HG03196 (cell line): ENCODE data around the gene KHNYN.
"Not testable (repeated sequence)": the region's sequence is repeated elsewhere in the genome, so short reads cannot be mapped to it uniquely, and the experiment has no call there.

Experiments
- ATAC-seq: cut with Tn5 transposase; IDR thresholded peaks from one replicate; pipeline ENCODE4 v1.9.1; 2021; ENCODE audit not compliant: unreplicated experiment

Gene KHNYN

DNA sequence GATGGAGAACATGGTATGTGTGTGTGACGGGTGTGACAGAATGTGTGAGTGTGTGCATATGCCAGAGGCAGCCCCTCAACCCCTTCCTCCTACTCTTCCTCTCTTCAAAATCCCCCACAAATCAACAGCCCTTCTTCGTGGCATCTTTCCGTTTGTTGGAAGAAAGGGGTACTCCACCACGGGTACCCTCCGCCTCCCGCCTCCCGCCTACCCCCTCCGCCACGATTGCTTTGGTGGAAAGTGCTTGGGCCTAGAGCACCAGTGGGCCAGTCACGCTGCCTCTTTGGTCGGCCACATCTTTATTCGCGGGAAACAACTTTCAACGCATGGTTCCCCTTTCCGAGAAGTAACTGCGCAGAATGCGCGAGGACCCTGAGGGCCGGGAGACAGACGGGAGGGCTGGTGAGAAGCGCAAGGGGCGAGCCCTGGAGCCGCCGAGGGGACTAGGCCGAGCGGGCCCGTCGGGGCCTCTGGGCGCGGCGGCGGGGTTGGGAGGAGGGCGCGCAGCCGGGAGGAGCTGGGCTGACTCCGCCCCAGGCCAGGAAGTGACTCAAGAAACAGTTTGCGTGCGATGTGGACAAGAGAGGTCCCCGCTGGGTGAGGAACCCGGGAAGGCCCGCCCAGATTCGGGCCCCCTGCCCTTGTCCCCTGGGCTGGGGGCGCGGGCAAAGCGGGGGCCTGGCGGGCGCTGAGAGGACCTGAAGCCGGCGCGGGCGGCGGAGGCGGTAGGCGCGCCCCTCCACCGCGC is at the start of gene KHNYN, which contains the start of gene CBLN3:
KHNYN (plus strand) TSS at position 560 of the 748 bp plus-strand sequence. CDS start 777 bp downstream, outside the sequence.
CBLN3 (minus strand) TSS at position 274 of the 748 bp plus-strand sequence. CDS start 614 bp downstream, outside the sequence.
- peak; percentile 82 for ATAC-seq

DNA sequence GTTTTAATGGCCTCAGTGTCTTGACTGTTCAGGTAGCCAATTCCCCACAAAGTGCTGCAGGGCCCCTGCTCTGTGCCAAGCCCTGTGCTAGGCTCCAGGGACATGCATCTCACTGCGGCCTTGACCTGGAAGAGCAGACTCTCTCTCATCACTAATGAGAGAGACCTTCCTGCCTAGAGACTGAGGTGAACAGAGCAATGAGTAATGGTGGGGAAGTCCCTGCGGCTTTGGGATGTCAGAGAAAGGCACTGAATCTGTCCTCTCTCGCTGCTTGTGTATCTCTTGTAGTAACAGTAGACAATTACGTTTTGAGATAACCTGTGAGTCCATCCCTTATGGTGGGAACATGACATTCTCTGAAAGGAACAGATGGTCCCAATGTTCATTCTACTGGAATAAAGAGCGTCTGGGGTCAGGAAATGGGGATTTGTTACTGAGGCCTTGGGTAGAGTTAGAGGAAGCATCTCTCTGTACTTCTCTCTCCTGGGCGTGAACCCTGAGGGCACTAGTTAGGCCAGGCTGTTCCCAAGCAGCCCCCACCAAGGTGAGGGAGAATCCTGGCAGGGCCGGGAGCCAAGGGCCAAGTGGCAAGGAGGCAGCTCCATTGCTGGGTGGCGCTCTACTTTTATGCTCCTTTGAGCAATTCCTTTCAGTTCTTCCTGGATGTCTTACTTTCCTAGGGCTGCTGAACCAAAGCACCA is 48.2 kb upstream of the KHNYN start:
- no peak for ATAC-seq

DNA sequence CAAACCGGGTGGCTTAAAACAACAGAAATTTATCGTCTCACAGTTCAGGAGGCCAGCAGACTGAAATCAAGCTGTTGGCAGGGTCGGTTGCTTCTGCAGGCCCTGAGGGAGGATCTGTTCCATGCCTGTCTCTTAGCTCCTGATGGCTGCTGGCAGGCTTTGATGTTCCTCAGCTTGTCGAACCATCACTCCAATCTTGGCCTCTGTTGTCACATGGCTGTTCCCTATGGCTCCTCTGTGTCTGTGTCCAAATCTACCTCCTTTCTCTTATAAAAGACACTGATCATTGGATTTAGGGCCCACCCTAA is 47.7 kb upstream of the KHNYN start:
- ATAC-seq: no peak

DNA sequence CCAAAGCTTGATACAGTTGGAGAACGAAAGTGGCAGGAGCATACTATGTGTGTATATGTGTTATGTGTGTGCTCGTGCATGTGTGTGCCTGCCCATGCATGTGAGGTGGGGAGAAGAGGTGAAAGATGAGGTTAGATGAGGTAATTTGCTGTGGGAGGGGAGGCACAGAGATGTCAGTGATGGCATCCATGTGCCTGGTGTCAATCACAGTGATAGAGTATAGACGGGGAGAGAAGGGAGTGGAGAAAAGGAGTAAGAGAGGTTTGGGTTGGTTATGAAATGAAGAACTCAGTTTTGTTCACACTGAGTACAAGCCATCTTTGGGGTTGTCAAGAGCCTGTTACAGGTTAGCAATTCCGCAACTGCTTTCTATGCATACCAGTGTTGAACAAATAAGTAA is 45.6 kb upstream of the KHNYN start:
- ATAC-seq: no peak

DNA sequence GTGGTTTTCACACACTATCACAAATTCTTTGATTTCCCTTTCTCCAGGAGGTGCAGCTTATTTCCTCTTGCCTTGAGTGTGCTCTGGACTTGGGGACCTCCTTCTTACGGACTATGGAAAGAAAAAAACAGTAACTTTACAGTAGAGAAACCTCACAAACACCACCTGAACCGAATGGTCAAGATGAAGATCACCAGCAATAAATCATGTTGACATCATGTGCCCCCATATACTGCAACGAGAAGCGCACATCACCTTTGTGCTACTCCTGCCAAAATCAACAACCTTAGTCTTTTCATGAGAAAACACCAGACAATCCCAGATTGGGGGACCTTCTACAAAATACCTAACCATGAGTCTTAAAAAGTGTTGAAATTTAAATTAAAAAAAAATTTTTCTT is 44.2 kb upstream of the KHNYN start:
- no peak for ATAC-seq

DNA sequence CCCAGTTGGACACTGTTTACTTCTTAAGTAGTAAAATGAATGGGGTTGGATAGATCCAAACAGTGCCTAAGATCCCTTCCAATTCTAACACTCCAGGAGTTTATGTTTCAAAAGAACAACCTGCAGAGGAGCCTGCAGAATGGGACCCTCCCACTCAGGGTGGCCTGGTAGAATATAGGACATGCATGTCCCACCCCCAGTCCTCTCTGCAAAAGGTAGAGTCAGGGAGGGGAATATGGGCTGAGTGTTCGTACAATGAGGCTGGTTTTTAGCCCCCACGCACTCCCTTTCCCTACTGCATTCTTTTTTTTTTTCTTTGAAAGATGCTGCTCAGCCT is 42.8 kb upstream of the KHNYN start:
- no peak for ATAC-seq

DNA sequence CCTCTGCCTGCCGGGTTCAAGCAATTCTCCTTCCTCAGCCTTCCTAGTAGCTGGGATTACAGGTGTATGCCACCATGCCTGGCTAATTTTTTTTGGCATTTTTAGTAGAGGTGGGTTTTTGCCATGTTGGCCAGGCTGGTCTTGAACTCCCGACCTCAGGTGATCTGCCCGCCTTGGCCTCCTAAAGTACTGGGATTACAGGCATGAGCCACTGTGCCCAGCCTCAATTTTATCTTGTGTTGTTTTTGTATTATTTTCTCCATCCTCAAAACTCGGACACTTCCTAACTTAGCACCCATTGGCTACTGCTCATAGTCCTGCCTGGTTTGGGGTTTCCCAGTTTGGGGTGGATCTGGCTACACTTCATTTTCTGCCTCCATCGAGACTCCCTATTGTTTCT is 42.2 kb upstream of the KHNYN start:
- not testable (repeated sequence) for ATAC-seq

DNA sequence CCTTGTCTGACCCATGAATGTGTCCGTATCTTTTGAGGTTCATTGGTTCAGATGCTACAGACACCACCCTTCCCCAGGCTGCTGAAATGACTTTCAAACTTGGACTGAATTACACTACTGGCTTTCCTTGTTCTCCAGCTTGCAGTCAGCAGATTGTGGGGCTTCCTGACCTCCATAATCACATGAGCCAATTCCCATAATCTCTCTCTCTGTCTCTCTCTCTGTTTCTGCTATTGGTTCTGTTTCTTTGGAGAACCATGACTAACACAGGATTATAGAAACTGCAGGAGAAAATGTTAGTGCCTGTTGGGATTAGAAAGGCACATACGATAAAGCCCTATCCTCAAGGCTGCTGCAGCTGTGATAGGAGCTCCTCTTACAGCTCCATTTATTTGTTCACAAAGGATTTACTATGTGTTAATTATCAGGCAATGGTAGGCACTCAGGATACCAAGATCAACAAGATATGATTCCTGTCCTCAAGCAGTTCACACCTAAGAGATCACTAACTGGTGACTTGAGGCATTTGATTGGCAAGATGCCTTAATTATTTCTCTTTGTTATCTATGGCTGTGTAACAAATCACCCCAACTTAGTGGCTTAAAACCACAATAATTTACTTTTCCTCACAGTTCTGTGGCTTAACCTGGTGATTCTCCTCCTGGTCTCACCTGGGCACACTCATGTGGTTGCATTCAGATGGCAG is 41.1 kb upstream of the KHNYN start:
- ATAC-seq: no peak

DNA sequence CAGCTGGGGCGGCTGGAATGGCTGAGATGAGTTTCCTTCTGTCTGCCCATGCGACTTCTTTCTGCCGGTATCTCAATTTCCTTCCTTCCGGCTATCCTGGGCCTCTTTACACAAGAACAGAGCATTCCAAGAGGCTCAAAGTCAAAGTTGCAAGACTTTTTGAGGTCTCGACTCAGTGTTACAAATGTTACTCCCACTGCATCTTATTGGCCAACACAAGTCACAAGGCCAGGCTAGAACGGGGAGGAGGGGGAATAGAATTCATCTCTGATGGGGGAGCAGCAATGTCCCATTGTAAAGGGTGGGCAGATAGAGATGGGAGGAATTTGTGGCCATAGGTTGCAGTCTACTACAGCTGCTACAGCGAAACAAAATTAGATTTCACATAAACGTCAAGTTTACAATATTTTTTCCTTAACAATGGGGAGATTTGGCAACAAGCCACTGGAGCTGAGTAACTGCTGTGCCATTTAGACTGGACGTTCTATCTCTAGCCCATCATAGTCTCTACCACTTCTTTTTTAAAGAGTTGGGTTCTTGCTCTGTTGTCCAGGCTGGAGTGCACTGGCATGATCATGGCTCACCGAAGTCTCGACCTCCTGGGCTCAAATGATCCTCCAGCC is 40.4 kb upstream of the KHNYN start:
- ATAC-seq: no peak

DNA sequence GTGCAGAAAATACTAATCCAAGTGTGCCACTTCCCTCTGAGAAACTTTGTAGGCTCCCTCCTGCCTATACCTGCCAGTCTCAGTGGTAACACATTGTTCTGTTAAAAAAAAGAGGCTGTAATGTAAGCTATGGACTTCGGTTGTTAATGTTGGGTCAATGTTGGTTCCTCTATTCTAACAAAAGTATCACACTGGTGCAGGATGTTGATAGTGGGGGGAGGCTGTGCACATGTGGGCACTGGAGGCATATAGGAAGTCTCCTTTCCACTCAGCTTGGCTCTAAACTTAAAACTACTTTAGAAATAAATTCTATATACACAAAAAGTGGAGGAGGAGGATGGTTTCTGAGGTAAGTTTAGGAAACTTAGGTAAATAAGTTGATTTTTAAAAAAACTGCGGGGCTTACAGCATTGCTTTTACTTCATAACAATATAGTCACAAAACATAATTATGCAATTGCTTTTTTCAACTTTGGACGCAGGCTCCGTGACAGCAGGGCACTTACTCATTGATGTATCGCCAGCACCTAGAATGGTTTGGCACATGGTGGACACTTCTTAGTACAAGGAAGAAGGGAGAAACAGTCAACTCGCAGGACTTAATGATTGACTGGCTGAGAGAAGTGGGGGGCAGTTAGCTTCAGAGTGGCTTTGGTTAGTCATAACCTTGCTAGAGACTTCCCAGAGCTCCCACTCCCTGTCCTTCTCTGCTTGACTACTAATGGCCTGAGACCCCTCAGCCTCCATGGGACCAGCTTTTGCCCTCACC is 38.9 kb upstream of the KHNYN start:
- ATAC-seq: no peak

DNA sequence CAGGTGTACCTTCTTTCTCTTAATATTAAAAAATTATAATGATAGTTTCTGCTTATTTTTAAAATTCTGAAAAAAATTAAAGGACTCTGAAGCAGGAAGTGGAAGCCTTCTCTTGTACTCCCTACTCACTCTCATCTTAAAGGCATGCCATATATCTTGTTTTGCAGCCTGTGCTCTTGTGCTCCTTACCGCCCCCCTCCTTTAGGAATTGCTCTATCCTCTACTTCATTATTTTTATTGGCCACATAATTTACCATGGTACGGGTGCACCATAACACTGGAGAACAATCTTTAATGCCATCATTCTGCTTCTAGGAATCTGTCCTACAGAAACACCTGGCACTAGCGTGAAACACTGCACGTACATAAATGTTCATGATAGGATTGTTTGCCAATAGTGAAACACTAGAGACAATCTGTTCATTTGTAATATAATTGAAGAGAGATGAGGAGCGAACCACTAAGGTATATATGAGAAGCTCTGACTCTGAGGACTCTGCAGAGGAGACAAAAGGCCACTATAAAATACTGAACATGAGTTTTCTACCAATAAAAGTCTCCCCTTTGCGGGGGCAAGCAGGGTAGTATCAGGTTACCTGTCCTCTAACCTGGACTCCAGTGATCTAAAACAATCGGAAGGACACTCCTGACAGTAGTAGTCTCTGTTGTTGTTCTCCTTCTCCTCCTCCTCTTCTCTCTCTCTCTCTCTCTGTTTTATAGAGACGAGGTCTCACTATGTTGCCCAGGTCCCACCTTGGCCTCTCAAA is 37.2 kb upstream of the KHNYN start:
- ATAC-seq: no peak

DNA sequence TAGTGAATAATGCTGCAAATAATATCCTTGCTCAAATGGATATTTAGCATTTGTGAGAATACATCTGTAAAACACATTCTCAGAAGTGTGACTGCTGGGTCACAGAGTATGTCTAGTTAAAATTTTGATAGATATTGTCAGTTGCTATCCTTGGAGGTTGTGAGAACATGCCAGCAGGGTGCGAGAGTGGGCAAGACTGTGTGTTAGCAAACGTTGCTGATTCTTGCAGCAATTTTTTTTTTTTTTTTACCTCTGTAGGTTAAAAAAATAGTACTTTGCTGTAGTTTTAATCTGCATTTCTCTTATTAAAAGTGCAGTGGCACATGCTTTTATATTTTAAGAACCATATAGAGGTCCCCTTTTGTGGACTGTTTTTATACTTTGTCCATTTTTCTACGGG is 35.5 kb upstream of the KHNYN start:
- ATAC-seq: no peak

DNA sequence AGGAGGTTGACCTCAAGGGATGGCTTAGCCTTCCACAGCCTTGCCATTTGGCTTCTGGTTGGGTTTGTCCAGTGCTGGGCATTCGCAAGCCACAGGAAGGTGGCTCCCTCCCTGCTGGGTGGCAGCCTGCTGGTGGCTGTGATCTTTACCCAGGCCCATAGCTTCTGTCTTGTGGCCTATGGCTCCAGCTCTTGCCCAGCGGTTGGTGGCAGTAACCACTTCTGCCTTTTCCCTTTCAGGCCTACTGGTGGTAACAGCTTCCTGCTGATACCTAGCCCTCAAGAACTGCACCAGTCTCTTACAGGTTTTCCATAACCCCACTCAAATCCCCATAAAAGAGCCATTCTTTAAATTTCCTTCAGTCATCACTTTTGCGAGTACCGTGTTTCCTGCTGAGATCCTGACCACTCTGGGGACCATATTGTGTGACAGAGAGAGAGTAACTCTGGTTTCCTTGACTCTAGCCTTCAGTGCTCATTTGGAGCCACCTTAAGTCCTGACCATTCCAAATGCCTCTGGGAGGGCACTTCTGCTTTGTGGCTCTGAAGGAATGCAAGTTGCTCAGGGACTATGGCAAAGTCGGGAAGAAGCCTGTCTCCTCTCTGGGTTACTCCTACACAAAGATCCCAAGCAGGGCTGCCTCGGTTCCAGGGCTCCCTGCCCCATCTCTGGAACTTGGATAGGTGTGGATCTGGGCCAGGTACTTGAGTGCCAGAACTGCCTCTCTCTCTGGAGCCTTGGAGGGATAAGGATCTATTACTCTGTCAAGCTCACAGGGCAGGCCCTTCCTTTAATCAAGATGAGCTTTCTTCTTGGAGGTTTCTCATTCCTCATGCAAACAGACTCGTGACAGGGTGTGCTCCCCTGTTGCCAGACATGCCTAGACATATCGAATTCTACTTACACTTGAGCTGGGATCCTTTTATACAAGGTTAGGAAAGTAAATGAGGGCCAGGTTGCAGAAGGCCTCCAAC is 33.9 kb upstream of the KHNYN start:
- no peak for ATAC-seq

DNA sequence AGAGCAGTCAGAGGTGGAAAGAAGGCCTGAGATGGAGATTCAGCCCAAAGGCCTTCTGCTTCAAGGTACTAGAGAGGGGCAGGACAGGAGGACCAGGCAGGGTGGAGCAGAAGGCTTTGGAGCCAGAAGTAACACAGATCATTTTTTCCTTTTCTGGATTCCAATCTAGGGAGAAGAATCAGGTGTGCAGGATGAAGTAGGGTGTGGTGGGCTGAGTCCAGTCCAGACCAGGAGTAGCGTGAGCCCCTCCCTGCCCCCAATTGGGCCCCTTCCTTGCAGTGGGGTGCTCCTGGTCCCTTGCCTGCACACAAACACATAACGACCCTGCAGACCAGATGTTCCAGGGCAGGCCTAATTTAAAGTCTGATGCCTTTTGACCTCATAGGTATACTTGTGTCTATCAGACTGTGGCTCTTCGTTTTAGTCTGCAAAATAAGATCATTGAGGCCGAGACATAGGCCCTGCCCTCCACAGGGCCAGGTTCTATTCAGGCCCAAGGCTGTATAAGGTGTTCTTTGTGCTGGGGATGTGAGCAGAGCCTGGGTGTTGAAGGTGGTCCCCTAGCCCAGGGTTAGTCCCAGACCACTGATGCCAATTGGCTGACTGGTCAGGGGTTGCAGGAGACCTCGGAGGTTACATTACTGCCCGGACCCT is 32.0 kb upstream of the KHNYN start:
- ATAC-seq: no peak

DNA sequence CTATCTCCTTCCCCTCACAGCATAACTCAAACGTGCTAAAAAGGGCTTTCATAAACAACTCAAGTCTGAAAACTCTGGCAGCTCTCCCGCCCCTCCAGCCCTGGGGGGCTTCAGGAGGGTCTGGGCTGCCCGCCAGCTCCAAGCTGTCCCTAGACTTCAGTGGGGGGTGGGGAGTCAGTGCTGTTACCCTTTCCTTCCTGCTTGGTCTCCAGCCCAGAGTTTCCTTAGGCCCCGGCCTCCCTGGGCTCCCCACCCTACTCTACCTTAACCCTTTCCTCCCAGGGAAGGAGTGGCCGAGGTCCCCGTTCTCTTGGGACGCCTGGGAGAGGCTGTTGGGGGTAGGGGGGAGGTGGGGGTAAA is 31.5 kb upstream of the KHNYN start:
- no peak for ATAC-seq

DNA sequence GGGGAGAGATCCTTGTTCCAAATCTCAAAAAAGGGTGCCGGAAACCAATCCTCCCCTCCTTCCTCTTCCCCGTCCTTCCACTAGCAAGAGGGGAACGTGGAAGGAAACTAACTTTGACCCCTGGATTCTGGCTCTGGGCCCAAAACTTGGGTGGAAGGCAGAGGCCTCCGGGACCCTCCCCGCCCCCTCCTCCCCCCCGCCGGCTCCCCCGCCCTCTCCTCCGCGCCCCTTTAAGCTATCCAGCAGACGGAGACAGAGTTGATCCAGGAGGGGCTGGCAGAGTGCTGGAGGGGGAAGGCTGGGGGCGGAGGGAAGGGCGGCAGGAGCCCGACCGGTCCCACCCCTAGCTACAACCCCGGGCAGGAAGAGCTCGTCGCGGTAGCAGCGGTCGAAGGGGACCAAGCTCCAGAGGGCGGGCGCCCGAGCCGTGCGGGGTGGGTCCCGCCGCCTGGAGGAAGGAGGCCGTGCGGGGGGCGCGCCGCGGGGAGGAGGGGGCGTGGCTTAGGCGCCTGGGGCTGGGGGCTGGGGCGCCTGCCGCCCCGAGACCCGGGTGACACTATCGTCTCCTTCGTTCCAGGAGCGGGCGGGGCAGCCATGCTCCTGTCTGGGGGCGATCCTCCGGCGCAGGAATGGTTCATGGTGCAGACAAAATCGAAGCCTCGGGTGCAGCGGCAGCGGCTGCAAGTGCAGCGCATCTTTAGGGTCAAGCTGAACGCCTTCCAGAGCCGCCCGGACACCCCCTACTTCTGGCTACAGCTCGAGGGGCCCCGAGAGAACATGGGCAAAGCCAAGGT is 30.9 kb upstream of the KHNYN start, which contains the start of gene NYNRIN:
NYNRIN (plus strand) TSS at position 351 of the 794 bp plus-strand sequence; CDS start at position 595, 244 bp downstream.
- no peak for ATAC-seq

DNA sequence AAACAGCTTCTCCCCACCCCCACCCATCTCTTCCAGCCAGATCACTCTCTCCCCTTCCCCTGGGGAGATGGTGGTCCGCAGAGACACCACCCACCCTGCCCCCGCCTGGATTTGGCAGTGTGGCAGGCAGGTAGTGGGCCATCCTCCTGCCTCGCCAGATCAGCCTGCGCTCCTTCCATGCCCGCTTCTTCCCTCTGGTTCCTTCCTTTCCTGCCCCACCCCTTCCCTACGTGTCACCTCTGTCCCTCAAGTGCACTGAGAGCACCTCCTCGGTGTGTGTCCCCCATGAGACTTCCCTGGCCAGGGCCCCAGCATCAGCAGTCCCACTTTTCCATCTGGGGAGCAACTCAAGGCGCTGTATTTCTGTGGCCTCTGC is 30.3 kb upstream of the KHNYN start:
- no peak for ATAC-seq
